Non-pigmented ciliary epithelial cell (primary cell): ENCODE results near the gene MIER1.
"Not testable (repeated sequence)": the region's sequence is repeated elsewhere in the genome, so short reads cannot be mapped to it uniquely, and the experiment has no call there.

Source experiments
- DNase-seq: peaks from one replicate; pipeline ENCODE4 v3.0.0-alpha.2; 2010; ENCODE audit warnings: low read depth

Gene MIER1

GRCh38 chr1:66924756-66925557 is at the start of gene MIER1, which contains the start of gene DNAI4:
MIER1 (plus strand) TSS chr1:66924990; CDS start chr1:66925029, 39 bp downstream.
DNAI4 (minus strand) TSS chr1:66924856; CDS start chr1:66924831, 25 bp downstream.
- DNase-seq, result peak; percentile 88

GRCh38 chr1:66876664-66877063 is 48.1 kb upstream of the MIER1 start:
- no peak for DNase-seq

GRCh38 chr1:66889030-66889429 is 35.8 kb upstream of the MIER1 start:
- DNase-seq, result no peak

GRCh38 chr1:66890621-66891020 is 34.2 kb upstream of the MIER1 start:
- no peak for DNase-seq

GRCh38 chr1:66893712-66894111 is 31.1 kb upstream of the MIER1 start:
- no peak for DNase-seq

- not testable (repeated sequence) for DNase-seq
Observed at GRCh38 chr1:66915203-66915602, 9.6 kb upstream of the MIER1 start.

DNA sequence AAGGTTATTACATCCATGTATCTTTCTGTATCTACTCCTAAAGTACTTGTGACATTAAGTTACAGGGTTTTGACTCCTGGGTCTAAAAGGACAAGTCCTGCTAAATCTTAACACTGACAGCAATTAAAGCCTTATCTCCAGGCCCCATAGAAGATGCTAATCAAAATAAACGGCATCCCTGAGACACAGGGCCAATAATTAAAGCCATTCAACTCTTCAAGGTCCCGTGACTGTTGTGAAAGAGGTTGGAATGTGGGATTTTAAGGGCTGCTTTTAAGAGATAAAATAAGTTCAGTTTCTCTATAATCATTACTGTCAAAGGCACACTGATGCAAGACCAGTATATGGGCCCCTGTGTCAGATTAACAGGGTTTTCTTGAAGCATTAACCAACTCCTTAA is 8.5 kb upstream of the MIER1 start:
- DNase-seq, result no peak

GRCh38 chr1:66917476-66917875 is 7.3 kb upstream of the MIER1 start:
- no peak for DNase-seq

DNA sequence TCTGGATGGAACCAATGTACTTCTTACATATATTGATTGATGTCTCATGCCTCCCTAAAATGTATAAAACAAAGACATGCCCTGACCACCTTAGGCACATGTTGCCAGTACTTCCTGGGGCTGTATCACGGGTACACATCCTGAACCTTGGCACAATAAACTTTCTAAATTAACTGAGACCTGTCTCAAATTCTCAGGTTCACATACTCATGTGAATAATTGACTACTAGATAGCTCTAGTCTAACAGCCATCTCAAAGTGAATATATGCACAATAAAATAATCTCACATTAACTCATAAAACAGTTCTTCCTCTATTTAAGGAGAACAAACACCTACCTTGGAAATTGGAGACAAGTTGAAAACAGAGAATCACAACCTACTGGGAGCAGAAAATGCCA is 5.7 kb upstream of the MIER1 start:
- no peak for DNase-seq

- no peak for DNase-seq
Observed at GRCh38 chr1:66919828-66920227, 5.0 kb upstream of the MIER1 start.

- no peak for DNase-seq
Observed at GRCh38 chr1:66920543-66920942, 4.2 kb upstream of the MIER1 start.

- no peak for DNase-seq
Observed at GRCh38 chr1:66925558-66925910, 744 bp downstream of the MIER1 start.

DNA sequence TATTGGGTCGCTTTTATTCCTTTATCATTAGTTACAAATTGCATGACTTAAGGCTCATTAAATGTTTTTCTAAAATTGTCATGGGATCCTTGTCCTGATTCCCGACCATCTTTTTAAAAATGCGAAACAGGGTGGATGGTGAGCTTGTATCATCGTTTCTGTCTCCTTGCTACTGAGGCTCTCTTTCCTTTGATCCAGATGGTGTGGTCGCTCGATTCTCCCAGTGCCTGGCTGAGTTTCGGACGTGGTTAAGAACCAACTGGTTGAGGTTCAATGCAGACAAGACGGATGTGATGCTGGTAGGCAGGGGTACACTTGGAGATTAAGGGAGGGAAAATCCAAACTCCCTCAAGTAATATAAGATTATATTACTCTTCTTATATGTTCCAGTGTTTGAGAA is 1.2 kb downstream of the MIER1 start:
- no peak for DNase-seq

- no peak for DNase-seq
Observed at GRCh38 chr1:66927528-66927927, 2.7 kb downstream of the MIER1 start.

DNA sequence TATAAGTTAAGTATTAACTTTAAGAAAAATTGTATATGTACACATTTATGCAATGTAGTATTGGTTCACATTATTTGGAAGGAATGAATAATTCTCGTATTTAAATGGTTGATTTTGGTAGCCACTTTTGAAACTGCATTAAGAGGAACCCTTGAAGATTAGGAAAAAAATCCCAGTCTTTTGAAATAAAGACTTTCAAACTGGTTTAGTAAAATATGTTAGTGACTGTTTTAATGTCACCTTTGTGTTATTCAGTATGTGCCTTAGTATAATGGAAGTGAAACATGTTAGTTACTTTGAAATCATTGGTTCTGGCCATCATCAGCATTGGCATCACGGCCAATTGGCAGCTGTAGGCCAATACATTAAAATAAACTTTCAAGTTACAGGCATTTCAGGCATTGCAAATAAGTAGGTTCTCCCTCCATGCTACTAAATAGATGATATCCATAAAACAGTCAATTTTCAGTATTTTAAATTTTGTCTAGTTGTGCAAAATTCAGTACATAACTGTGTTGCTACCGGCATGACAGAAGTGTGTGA is 4.4 kb downstream of the MIER1 start:
- DNase-seq, result no peak

- no peak for DNase-seq
Observed at GRCh38 chr1:66929691-66929998, 4.9 kb downstream of the MIER1 start.

DNA sequence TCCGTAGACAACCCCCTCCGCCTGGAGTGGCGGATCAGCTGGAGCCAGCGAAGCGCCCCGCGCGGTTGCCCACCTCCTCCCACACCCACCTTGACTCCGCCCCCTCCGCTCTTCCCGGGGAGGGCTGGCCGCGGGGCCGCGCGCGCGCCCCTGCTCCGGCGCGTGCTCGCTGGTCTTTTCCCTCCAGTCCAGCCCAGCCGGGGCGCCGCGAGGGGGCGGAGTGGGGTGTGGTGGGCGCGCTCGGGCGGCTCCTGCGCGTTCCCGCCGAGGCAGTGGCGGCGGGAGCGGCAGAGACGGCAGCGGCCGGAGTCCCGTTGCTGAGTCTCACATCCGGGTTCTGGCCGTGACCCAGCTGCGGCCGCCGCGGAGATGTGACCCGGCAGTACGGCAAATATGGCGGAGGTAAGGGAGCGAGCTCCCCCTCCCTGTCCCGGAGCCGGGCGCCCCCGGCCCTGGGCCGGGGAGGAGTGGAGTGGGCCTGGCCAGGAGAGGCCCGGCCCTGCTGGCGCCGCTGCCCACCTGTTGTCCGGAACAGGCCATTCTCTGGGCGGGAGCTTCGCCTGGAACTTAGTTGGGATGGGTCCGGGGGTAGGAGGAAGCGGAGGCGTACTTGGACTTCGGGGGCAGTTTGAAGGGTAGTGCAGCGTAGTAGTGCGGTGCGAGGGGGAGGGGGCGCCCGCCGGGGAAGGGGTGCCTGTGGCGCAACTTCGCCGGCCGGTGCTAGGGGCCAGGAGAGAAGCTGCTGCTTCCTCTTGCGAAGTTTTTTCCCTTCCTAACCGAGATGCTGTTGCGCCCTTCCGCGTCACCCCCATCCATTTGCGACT is 5.4 kb downstream of the MIER1 start:
- peak; percentile 37 for DNase-seq

DNA sequence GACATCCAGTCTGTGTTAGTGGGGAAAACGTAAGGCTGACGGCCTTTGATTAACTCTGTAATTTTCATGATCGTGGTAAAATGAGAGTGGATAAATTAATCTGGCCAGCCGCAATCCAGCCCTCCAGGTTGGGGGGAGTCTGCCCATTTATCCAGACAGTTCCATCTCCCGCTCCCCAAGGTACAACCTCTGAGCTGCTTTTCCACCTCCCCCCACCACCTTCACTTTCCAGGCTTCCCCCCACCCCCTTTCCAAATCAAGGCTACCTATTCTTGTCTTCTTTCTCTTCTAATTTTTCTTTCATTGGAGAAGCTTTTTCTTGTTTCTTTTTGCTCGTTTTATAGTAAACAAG is 6.0 kb downstream of the MIER1 start:
- DNase-seq, result no peak

GRCh38 chr1:66931590-66931989 is 6.8 kb downstream of the MIER1 start:
- no peak for DNase-seq

DNA sequence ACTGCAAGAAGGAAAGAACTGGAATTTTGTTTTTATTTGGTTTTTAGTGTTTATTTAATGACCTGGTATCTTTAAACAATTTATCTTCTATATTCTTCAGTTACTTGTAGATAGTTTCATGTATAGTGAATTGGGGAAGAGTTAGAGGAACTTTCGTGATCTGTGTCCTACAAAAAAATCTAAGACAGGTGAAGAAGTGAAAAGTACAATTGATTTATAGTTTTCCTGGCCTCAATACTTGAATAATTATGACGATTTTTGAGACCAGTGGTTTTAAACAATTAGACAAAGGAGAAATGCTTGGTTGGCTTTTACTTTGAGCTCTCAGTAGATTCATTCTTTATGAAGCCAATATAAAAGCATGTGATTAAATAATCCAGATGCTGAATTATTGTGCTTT is 7.5 kb downstream of the MIER1 start:
- no peak for DNase-seq

GRCh38 chr1:66933887-66934700 is 9.3 kb downstream of the MIER1 start:
- no peak for DNase-seq

- no peak for DNase-seq
Observed at GRCh38 chr1:66937529-66938234, 12.9 kb downstream of the MIER1 start.
